DND-41 (cell line): ENCODE results near the gene GJD3.
"Not testable (repeated sequence)": the region's sequence is repeated elsewhere in the genome, so short reads cannot be mapped to it uniquely, and the experiment has no call there.

Experiments used
- ATAC-seq: fragments of 200-7000 bp; cut with Tn5 transposase; 3 replicates; pipeline ENCODE4 v1.9.1; 2021; ENCODE audit warnings: low read depth; ENCODE audit not compliant: insufficient read depth
- DNase-seq: peaks from one replicate; pipeline ENCODE4 v3.0.0-alpha.2; 2020
- H2AFZ ChIP-seq: 2 replicates; pipeline ENCODE4 v1.6.0; 2012; ENCODE audit warnings: low read depth, low read length
- H3K27ac ChIP-seq: 2 replicates; pipeline ENCODE4 v1.5.1; 2012; ENCODE audit warnings: low read length, inconsistent platforms
- H3K27me3 ChIP-seq: fragments of 200-600 bp; sonication (generic); 2 replicates; pipeline ENCODE4 v1.6.0; 2012; ENCODE audit warnings: low read length, mild to moderate bottlenecking, inconsistent platforms; ENCODE audit not compliant: insufficient read depth, poor library complexity
- H3K36me3 ChIP-seq: 2 replicates; pipeline ENCODE4 v1.5.1; 2012; ENCODE audit warnings: low read length, inconsistent platforms; ENCODE audit not compliant: insufficient read depth
- H3K4me1 ChIP-seq: 2 replicates; pipeline ENCODE4 v1.5.1; 2012; ENCODE audit warnings: mild to moderate bottlenecking, low read length; ENCODE audit not compliant: insufficient read depth
- H3K4me2 ChIP-seq: 2 replicates; pipeline ENCODE4 v1.6.0; 2012; ENCODE audit warnings: mild to moderate bottlenecking, moderate library complexity, low read length, inconsistent platforms; ENCODE audit not compliant: insufficient read depth
- H3K4me3 ChIP-seq, 2 experiments: fragments of 200-600 bp in 1 of 2; shearing (Covaris generic) in 1 of 2; 2 replicates each; pipeline ENCODE4 v1.5.1; 2012 to 2016; ENCODE audit warnings: inconsistent platforms in 2 of 2, low read length in 2 of 2, mild to moderate bottlenecking in 2 of 2, low read depth in 1 of 2, moderate library complexity in 1 of 2
- H3K79me2 ChIP-seq: 2 replicates; pipeline ENCODE4 v1.6.0; 2012; ENCODE audit warnings: low read length, inconsistent platforms; ENCODE audit not compliant: insufficient read depth
- H3K9ac ChIP-seq: 2 replicates; pipeline ENCODE4 v1.6.0; 2012; ENCODE audit warnings: low read depth, mild to moderate bottlenecking, inconsistent platforms, low read length, moderate library complexity
- H3K9me3 ChIP-seq: 2 replicates; pipeline ENCODE4 v1.5.1; 2012; ENCODE audit warnings: low read length, moderate library complexity, mild to moderate bottlenecking, inconsistent platforms; ENCODE audit not compliant: insufficient read depth, severe bottlenecking
- H4K20me1 ChIP-seq: 2 replicates; pipeline ENCODE4 v1.6.0; 2012; ENCODE audit warnings: low read length; ENCODE audit not compliant: insufficient read depth
- CTCF ChIP-seq: IDR thresholded peaks from 2 replicates; pipeline ENCODE4 v1.5.1; 2012; ENCODE audit warnings: borderline replicate concordance, low read length, moderate library complexity, mild to moderate bottlenecking; ENCODE audit not compliant: poor library complexity, severe bottlenecking; ENCODE audit errors: extremely low read depth
- EZH2 ChIP-seq: IDR thresholded peaks from 3 replicates; pipeline ENCODE4 v1.6.1; 2012; ENCODE audit warnings: borderline replicate concordance, low read depth, mild to moderate bottlenecking, moderate library complexity, low read length, inconsistent platforms; ENCODE audit not compliant: severe bottlenecking

The GJD3 gene

GRCh38 chr17:40378966-40379365, 14.4 kb upstream of the GJD3 start:
- Histone ChIP-seq H4K20me1 (no peaks in the 10 kb centered on the region), H3K27me3 (no peaks in the 10 kb centered on the region), H3K36me3 (0 out of 2 replicates have a peak, but pooled peaks cover 2% of the 10 kb centered on the region), H3K4me1 (no peaks in the 10 kb centered on the region), H2AFZ (no peak overlapping the region), H3K79me2 (no peaks in the 10 kb centered on the region), H3K9me3 (no peaks in the 10 kb centered on the region), H3K27ac (no peak overlapping the region), H3K4me2 (no peak overlapping the region), H3K4me3 (no peak overlapping the region), H3K9ac (no peak overlapping the region)
- DNase-seq (no peak), ATAC-seq (no peak)
- TF ChIP-seq CTCF (no peak), EZH2 (no peak)

- no peak overlapping the region for H3K27ac ChIP-seq
- no peak overlapping the region for H3K4me2 ChIP-seq
- ATAC-seq (no peak), DNase-seq (no peak)
- no peaks in the 10 kb centered on the region for H3K27me3 ChIP-seq
- no peaks in the 10 kb centered on the region for H4K20me1 ChIP-seq
- H3K79me2 ChIP-seq: no peaks in the 10 kb centered on the region
- no peak for TF ChIP-seq EZH2
- no peak for TF ChIP-seq CTCF
- no peaks in the 10 kb centered on the region for H3K36me3 ChIP-seq
- no peak overlapping the region for H3K4me3 ChIP-seq
- H3K9me3 ChIP-seq: no peaks in the 10 kb centered on the region
- no peaks in the 10 kb centered on the region for H3K4me1 ChIP-seq
- H2AFZ ChIP-seq: no peak overlapping the region
- no peak overlapping the region for H3K9ac ChIP-seq
Observed at GRCh38 chr17:40377832-40378231, 13.3 kb upstream of the GJD3 start.

GRCh38 chr17:40376541-40376940, 12.0 kb upstream of the GJD3 start:
- DNase-seq, H2AFZ ChIP-seq, H3K4me1 ChIP-seq, H3K79me2 ChIP-seq, H3K36me3 ChIP-seq, H4K20me1 ChIP-seq, ATAC-seq, H3K9ac ChIP-seq, H3K4me3 ChIP-seq, H3K27me3 ChIP-seq, H3K9me3 ChIP-seq, H3K4me2 ChIP-seq, H3K27ac ChIP-seq: not testable (repeated sequence)

- not testable (repeated sequence) for DNase-seq, H3K9me3 ChIP-seq, H3K9ac ChIP-seq, H3K4me3 ChIP-seq, H3K4me2 ChIP-seq, ATAC-seq, H3K79me2 ChIP-seq, H3K4me1 ChIP-seq, H4K20me1 ChIP-seq, H2AFZ ChIP-seq, H3K27ac ChIP-seq, H3K36me3 ChIP-seq, H3K27me3 ChIP-seq
Observed at GRCh38 chr17:40375786-40376185, 11.2 kb upstream of the GJD3 start.
